Effector memory CD4-positive, alpha-beta T cell (primary cell): ENCODE measurements around the gene MARK3.

Experiments used
- DNase-seq, 3 donors: peaks; one replicate each; pipeline ENCODE4 v3.0.0-alpha.2; 2020
- H3K27ac ChIP-seq: 2 replicates; pipeline ENCODE4 v1.7.0; 2013; ENCODE audit warnings: mild to moderate bottlenecking, low read length, moderate library complexity; ENCODE audit not compliant: insufficient read depth, poor library complexity, severe bottlenecking
- H3K27me3 ChIP-seq: replicated peaks from 2 replicates; pipeline ENCODE4 v1.7.0; 2013; ENCODE audit warnings: mild to moderate bottlenecking, low read length; ENCODE audit not compliant: insufficient read depth, control insufficient read depth, poor library complexity, severe bottlenecking
- H3K36me3 ChIP-seq: 2 replicates; pipeline ENCODE4 v1.7.0; 2013; ENCODE audit warnings: mild to moderate bottlenecking, low read length, moderate library complexity; ENCODE audit not compliant: control insufficient read depth, insufficient read depth
- H3K4me1 ChIP-seq: 2 replicates; pipeline ENCODE4 v1.7.0; 2013; ENCODE audit warnings: low read length, mild to moderate bottlenecking; ENCODE audit not compliant: control insufficient read depth, insufficient read depth, poor library complexity, severe bottlenecking
- H3K4me3 ChIP-seq: 2 replicates; pipeline ENCODE4 v1.7.0; 2013; ENCODE audit warnings: low read length, low read depth, mild to moderate bottlenecking; ENCODE audit not compliant: insufficient read depth, poor library complexity, severe bottlenecking
- H3K9me3 ChIP-seq: 2 replicates; pipeline ENCODE4 v1.7.0; 2013; ENCODE audit warnings: mild to moderate bottlenecking, low read length, moderate library complexity; ENCODE audit not compliant: control insufficient read depth

MARK3 gene

DNA sequence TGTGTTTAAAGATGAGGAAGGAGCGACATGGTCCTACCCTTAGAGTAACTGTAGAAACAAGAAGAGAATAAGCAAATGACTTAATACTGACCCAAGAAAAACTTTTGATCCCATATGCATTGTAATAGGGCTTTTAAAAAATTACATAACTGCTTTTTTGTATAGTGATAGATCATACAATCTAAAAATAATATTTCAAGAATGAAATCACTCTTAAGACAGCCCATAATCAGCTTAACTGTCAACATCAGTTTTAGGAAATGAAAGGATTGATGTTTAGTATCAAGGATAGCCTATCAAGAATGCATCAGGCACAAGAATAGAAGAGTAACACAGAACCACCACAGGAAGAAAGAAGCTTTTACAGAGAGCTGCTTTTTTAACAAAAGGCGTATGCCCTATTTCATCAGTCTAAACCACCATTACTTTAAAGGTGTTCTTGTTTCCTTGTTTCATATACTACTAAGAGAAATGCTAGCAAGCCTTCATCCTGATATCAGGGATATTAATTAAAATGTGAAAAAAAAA lies 64.5 kb downstream of the MARK3 start:
- Histone ChIP-seq H3K27ac (no peak overlapping the region), H3K36me3 (peaks cover 20% of the 10 kb centered on the region), H3K27me3 (no peaks in the 10 kb centered on the region), H3K9me3 (no peaks in the 10 kb centered on the region), H3K4me1 (no peaks in the 10 kb centered on the region), H3K4me3 (no peak overlapping the region)
- DNase-seq: no peak

DNA sequence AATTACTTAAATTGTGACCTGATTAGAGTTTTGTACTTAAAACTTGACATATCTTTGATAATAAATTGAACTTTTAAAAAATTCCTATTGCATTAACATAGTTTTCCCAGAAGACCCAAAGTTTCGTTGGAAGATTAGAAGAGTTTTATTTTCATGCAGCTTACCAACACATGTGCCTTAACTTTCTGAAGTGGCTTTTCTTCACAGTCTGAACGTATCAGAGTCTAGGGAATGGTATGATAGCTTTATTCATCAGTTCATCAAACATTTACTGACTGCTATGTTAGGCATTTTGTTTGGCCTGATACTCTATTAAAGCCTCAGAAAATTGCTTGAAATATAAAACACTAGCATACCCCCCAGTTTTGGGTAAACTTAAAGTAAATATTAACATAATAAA lies 65.2 kb downstream of the MARK3 start:
- no peaks in the 10 kb centered on the region for H3K4me1 ChIP-seq
- DNase-seq: no peak

DNA sequence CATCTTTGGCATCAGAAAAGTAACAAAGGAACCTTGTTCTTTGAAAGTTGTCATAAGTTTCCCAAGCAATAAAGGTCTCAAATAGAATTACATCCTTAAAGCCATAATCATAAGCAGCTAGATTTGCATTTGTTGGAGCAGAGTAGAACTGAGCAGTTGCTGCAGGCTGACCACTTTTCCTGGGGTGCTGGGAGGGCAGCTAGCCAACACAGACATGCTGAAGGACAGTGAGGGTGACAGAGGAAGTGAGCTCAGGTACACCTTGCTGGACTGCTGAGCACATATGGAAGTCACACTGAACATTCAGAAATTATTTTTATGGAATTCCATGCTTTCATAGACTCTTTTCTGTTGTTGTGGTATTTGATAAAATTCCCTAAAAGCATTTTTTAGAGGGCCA lies 66.2 kb downstream of the MARK3 start:
- H3K4me1 ChIP-seq: no peaks in the 10 kb centered on the region
- peaks cover 14% of the 10 kb centered on the region for H3K36me3 ChIP-seq
- no peak overlapping the region for H3K4me3 ChIP-seq
- no peak for DNase-seq
- H3K27ac ChIP-seq: no peak overlapping the region
- no peaks in the 10 kb centered on the region for H3K27me3 ChIP-seq
- H3K9me3 ChIP-seq: no peaks in the 10 kb centered on the region

More for the DNA sequence above, 65.2 kb downstream of the MARK3 start:
- Histone ChIP-seq H3K36me3 (peaks cover 16% of the 10 kb centered on the region), H3K27ac (no peak overlapping the region), H3K9me3 (no peaks in the 10 kb centered on the region), H3K4me3 (no peak overlapping the region), H3K27me3 (no peaks in the 10 kb centered on the region)

DNA sequence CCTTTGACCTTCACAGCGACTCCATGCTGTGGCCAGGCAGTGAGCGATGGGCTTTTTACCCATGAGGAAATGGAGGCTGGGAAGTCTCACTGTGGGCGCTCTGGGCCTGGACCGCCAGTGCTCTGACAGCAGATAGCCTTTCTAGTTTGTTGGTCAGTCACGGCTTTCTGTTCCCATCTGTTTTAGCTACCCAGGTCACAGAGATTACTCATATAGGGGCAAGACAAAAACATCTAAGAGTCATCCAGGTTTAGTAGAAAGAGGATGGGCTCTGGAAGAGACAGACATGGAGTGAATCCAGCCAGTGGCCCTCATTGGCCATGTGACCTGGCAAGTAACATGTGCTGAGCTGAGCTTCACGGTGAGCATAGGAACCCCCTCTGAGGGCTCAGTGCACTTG lies 68.6 kb downstream of the MARK3 start:
- Histone ChIP-seq H3K4me3 (no peak overlapping the region), H3K4me1 (no peaks in the 10 kb centered on the region), H3K27ac (no peak overlapping the region), H3K36me3 (peaks cover 14% of the 10 kb centered on the region), H3K9me3 (no peaks in the 10 kb centered on the region), H3K27me3 (no peaks in the 10 kb centered on the region)
- DNase-seq: no peak

DNA sequence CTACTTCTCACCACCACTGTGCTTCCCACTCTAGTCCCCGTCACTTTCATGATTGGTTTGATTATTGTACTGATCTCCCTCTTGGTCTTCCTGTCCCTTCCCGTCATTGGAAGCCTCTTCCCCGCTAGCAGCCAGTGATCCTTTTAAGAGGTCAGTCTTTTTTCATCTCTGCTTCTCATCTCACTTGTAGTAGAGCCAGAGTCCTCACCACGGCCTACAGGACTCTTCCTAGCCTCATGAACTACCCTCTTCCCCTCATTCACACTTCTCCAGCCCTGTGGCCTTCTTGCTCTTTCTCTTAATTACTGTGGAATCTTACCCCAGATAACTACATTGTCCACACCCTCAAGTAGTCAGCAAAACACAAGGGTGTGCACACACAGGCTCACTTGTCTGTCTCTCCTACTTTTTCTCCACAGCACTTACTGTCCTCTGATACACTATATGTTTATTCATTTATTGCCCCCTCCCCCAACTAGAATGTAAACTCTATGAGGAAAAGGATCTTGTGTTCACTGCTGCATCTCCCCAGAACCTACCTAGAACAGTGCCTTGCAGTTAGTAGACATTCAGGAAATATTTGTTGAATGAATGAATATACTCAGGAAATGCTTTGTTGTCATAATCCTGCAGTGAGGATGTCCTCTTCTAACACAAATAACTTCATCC lies 71.1 kb downstream of the MARK3 start:
- peaks cover 14% of the 10 kb centered on the region for H3K36me3 ChIP-seq
- no peak overlapping the region for H3K27ac ChIP-seq
- no peak for DNase-seq
- H3K27me3 ChIP-seq: no peaks in the 10 kb centered on the region
- no peaks in the 10 kb centered on the region for H3K4me1 ChIP-seq
- no peaks in the 10 kb centered on the region for H3K9me3 ChIP-seq
- H3K4me3 ChIP-seq: no peak overlapping the region

DNA sequence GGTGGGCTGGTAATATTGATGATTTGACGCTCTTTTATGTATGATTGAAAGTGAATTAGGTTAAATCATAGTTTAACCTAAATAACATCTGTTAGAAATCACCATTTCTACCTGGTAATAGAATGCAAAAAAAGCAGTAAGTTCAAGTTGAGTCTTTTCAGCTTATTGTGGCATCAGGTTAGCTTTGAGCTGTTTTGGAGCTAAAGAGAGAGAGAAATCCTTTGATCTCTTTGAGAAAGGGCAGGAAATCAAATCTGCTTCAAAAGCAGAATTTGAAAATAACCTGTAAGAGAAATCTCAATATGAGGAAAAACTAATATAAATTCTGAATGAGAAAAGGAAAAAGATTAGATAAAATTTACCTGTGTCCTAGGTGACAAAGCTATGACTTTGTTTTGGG lies 75.2 kb downstream of the MARK3 start:
- no peaks in the 10 kb centered on the region for H3K9me3 ChIP-seq
- peaks cover 24% of the 10 kb centered on the region for H3K36me3 ChIP-seq
- no peaks in the 10 kb centered on the region for H3K27me3 ChIP-seq
- no peaks in the 10 kb centered on the region for H3K4me1 ChIP-seq
- H3K27ac ChIP-seq: no peak overlapping the region
- DNase-seq: no peak
- H3K4me3 ChIP-seq: no peak overlapping the region

DNA sequence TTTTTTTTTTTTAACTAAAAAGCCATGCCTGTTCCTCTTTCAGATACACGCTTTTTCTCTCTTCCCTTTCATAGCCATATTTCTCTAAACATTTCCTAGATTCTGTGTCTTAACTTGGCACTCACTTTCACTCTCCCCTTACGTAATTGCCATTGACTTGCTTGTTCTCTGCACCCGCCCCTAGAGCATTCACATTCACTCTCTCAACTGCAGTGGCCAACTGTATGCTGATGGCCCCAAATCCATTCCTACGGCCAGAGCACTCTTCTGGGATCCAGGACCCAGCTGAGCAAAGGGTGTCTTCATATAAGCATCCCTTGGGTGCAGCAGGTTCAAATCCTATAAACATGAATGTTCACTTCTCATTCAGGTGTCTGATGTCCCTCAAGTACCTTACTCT lies 77.9 kb downstream of the MARK3 start:
- Histone ChIP-seq H3K36me3 (peaks cover 35% of the 10 kb centered on the region), H3K4me3 (no peak overlapping the region), H3K9me3 (no peaks in the 10 kb centered on the region), H3K27me3 (no peaks in the 10 kb centered on the region), H3K4me1 (no peaks in the 10 kb centered on the region), H3K27ac (no peak overlapping the region)
- no peak for DNase-seq

DNA sequence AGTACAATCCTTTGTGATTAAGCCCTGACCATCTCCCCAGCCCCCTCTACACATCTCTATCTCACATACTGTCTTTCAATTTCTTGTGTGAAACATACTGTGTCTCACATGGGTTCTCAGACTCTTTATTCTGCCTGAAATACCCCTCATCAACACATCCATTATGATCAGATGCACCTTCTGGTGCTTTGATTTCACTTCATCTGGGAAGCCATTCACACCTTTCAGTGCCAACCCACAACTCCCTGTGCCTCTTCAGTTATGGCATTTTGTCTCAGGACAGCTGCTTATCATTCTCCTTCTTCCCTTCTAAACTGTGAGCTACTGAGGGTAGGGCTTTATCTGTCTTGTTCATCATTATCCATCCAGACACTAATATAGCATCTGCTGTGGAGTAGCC lies 78.6 kb downstream of the MARK3 start:
- no peak overlapping the region for H3K27ac ChIP-seq
- H3K4me1 ChIP-seq: no peaks in the 10 kb centered on the region
- no peak overlapping the region for H3K4me3 ChIP-seq
- H3K36me3 ChIP-seq: peaks cover 40% of the 10 kb centered on the region
- no peaks in the 10 kb centered on the region for H3K9me3 ChIP-seq
- H3K27me3 ChIP-seq: no peaks in the 10 kb centered on the region
- DNase-seq: no peak

DNA sequence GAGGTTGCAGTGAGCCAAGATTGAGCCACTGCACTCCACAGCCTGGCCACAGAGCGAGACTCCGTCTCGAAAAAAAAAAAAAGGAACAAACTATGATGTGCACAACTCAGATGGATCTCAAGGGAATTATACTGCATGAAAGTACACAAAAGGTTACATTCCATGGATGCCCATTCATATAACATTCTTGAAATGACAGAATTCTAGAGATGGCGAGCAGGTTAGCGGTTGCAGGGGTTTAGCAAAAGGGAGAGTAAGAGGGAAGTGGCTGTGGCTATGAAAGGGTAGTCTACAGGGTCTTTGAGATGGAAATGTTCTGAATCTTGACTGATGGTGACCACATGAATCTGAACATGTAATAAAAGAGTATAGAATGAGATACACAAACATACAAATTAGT lies 87.7 kb downstream of the MARK3 start:
- Histone ChIP-seq H3K9me3 (no peaks in the 10 kb centered on the region), H3K4me1 (no peaks in the 10 kb centered on the region), H3K4me3 (no peak overlapping the region), H3K36me3 (peaks cover 60% of the 10 kb centered on the region), H3K27ac (no peak overlapping the region), H3K27me3 (no peaks in the 10 kb centered on the region)
- DNase-seq: no peak

DNA sequence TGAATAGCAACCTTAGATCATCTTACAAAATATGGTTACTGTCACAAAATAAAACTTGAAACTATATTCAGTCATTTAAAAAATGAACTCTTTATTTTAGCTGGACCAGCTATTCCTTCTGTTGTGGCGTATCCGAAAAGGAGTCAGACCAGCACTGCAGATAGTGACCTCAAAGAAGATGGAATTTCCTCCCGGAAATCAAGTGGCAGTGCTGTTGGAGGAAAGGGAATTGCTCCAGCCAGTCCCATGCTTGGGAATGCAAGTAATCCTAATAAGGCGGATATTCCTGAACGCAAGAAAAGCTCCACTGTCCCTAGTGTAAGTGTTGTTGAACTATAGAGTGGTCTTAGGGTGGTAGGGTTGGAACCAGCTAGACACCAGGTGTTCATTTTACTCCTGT lies 89.7 kb downstream of the MARK3 start:
- no peaks in the 10 kb centered on the region for H3K9me3 ChIP-seq
- no peak for DNase-seq
- no peak overlapping the region for H3K4me3 ChIP-seq
- no peak overlapping the region for H3K27ac ChIP-seq
- peaks cover 54% of the 10 kb centered on the region for H3K36me3 ChIP-seq
- H3K27me3 ChIP-seq: no peaks in the 10 kb centered on the region
- H3K4me1 ChIP-seq: no peaks in the 10 kb centered on the region
